Fibroblast of pulmonary artery (primary cell): ENCODE results near the gene CYP39A1.

ENCODE experiments used
- DNase-seq: peaks from one replicate; pipeline ENCODE4 v3.0.0-alpha.2; 2010; ENCODE audit warnings: low read depth
- H3K4me3 ChIP-seq: replicated peaks from 2 replicates; pipeline ENCODE4 v1.5.1; 2011; ENCODE audit warnings: low read depth, mild to moderate bottlenecking, control low read depth, low read length, moderate library complexity
- CTCF ChIP-seq: IDR thresholded peaks from 2 replicates; pipeline ENCODE4 v1.5.1; 2011; ENCODE audit warnings: mild to moderate bottlenecking, control low read depth, low read length, inconsistent platforms; ENCODE audit errors: missing control alignments

CYP39A1 gene, protein sequence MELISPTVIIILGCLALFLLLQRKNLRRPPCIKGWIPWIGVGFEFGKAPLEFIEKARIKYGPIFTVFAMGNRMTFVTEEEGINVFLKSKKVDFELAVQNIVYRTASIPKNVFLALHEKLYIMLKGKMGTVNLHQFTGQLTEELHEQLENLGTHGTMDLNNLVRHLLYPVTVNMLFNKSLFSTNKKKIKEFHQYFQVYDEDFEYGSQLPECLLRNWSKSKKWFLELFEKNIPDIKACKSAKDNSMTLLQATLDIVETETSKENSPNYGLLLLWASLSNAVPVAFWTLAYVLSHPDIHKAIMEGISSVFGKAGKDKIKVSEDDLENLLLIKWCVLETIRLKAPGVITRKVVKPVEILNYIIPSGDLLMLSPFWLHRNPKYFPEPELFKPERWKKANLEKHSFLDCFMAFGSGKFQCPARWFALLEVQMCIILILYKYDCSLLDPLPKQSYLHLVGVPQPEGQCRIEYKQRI

GRCh38 chr6:46652603-46653438 is at the start of gene CYP39A1, which contains the start of gene SLC25A27:
CYP39A1 (minus strand) TSS chr6:46652818; CDS start chr6:46652582, 236 bp downstream.
SLC25A27 (plus strand) TSS chr6:46652975; CDS start chr6:46653193, 218 bp downstream.
- DNase-seq: peak; percentile 78
- no peak for TF ChIP-seq CTCF
- peak within 1 kb of the TSS; percentile 78 for H3K4me3 ChIP-seq

DNA sequence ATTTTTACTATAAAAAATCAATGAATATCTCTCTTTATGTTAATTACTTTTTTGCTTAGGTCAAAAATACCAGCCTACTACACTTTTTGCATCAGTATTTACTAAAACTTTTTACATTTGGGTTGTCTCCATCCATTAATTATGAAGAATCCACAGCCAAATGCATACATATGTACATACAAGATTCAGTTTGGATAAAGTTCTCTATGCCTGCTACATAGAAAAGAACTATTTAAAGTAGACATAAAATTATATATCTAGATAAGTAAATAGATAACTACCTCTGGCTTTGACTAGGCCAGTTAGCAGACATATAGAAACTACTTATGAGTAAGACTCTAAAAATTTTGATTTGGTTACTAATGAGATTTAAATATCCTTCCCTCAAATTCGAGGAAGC is 47.4 kb upstream of the CYP39A1 start:
- DNase-seq: no peak
- no peak for TF ChIP-seq CTCF
- no peak overlapping the region for H3K4me3 ChIP-seq

GRCh38 chr6:46690911-46691451 is 38.4 kb upstream of the CYP39A1 start:
- DNase-seq: no peak
- TF ChIP-seq CTCF: no peak
- H3K4me3 ChIP-seq: no peak overlapping the region

DNA sequence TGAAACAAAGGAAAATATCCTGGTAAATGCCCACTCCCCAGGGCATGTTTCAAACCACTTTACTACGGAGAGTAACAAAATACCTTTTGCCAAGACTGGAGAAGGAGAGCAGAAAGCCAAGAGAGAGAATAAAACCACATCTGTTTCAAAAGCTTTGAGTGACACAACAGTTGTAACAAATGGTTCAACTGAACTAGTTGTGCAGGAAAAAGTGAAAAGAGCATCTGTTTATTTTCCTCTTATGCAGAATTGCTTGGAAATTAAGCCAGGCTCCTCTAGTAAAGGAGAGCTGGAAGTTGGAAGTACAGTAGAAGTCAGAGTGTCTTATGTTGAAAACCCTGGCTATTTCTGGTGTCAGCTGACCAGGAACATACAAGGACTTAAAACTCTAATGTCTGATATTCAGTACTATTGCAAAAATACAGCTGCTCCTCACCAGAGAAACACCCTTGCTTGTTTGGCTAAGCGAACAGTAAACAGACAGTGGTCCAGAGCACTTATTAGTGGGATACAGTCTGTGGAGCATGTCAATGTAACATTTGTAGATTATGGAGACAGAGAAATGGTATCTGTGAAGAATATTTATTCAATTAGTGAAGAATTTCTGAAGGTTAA is 37.6 kb upstream of the CYP39A1 start:
- TF ChIP-seq CTCF: no peak
- H3K4me3 ChIP-seq: no peak overlapping the region
- DNase-seq: no peak

DNA sequence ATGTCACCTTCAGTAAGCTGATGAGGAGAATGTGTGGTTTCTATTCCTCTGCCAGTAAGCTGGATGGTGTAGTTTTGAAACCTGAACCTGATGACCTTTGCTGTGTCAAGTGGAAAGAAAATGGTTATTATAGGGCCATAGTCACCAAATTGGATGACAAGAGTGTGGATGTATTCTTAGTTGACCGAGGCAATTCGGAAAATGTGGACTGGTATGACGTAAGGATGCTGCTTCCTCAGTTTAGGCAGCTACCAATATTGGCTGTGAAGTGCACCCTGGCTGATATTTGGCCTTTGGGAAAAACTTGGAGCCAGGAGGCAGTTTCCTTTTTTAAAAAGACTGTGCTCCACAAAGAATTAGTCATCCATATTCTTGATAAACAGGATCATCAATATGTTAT is 37.0 kb upstream of the CYP39A1 start:
- no peak for DNase-seq
- no peak overlapping the region for H3K4me3 ChIP-seq
- TF ChIP-seq CTCF: no peak

- DNase-seq: no peak
- H3K4me3 ChIP-seq: no peak overlapping the region
- no peak for TF ChIP-seq CTCF
Measured at GRCh38 chr6:46688966-46689335, 36.3 kb upstream of the CYP39A1 start.
